A673 (cell line): ENCODE results near the gene IPMK. TPM values are rescaled to one million over a fixed set of nuclear protein-coding genes. Genes with fewer than 3 reads are reported as not detected.

Experiments used
- BruUV-seq: library from RNA; stranded (reverse); fragments of 400-500 nt; replicated peaks from 2 replicates; lab custom pipeline; 2021; lab: Mats Ljungman, UMichigan
- CTCF ChIA-PET: fragments of 300-600 bp; sonication (Branson Sonifier 250); formaldehyde crosslinking; loops from one replicate; lab custom pipeline; 2022; ENCODE audit warnings: antibody characterized with exemption; lab: Charles Lee
- POLR2A ChIA-PET: fragments of 300-600 bp; sonication (Branson Sonifier 250); formaldehyde crosslinking; loops from one replicate; lab custom pipeline; 2022; ENCODE audit warnings: antibody characterized with exemption; ENCODE audit not compliant: low non-redundant PET; lab: Charles Lee
- DNase-seq: peaks from one replicate; pipeline ENCODE4 v3.0.0-alpha.2; 2015; ENCODE audit warnings: low spot score
- H3K27ac ChIP-seq: fragments of 200-600 bp; sonication (generic); 2 replicates; pipeline ENCODE4 v1.5.1; 2016; ENCODE audit warnings: mixed run types, low read depth, mild to moderate bottlenecking, mixed read lengths, antibody characterized with exemption, low read length; ENCODE audit not compliant: poor library complexity, severe bottlenecking
- H3K27me3 ChIP-seq: fragments of 200-600 bp; sonication (generic); replicated peaks from 2 replicates; pipeline ENCODE4 v1.6.1; 2017; ENCODE audit warnings: mixed run types, low read depth, mild to moderate bottlenecking, mixed read lengths, antibody characterized with exemption, low read length; ENCODE audit not compliant: insufficient read depth, poor library complexity
- H3K36me3 ChIP-seq: fragments of 200-600 bp; sonication (generic); 2 replicates; pipeline ENCODE4 v1.6.1; 2016; ENCODE audit warnings: mixed run types, mild to moderate bottlenecking, mixed read lengths, antibody characterized with exemption, low read length; ENCODE audit not compliant: insufficient read depth, poor library complexity, severe bottlenecking
- H3K4me1 ChIP-seq: fragments of 200-600 bp; sonication (generic); 2 replicates; pipeline ENCODE4 v1.6.1; 2017; ENCODE audit warnings: mixed run types, mild to moderate bottlenecking, mixed read lengths, antibody characterized with exemption, low read length; ENCODE audit not compliant: insufficient read depth, poor library complexity, severe bottlenecking
- H3K4me3 ChIP-seq: fragments of 200-600 bp; sonication (generic); 2 replicates; pipeline ENCODE4 v1.5.1; 2016; ENCODE audit warnings: low read depth, mixed run types, mild to moderate bottlenecking, mixed read lengths, low read length; ENCODE audit not compliant: poor library complexity, severe bottlenecking
- H3K9me3 ChIP-seq: fragments of 200-600 bp; sonication (generic); 2 replicates; pipeline ENCODE4 v1.6.1; 2016; ENCODE audit warnings: mixed run types, low read depth, mild to moderate bottlenecking, mixed read lengths, antibody characterized with exemption, low read length; ENCODE audit not compliant: poor library complexity, severe bottlenecking
- CTCF ChIP-seq: fragments of 300-800, 200-600 bp; sonication (generic); conservative IDR thresholded peaks from 2 replicates; pipeline ENCODE4 v1.5.1; 2017; ENCODE audit warnings: low read depth, mild to moderate bottlenecking, antibody characterized with exemption, low read length, moderate library complexity, mixed read lengths
- EZH2 ChIP-seq: fragments of 200-600 bp; sonication (generic); IDR thresholded peaks from 2 replicates; pipeline ENCODE4 v1.6.1; 2017; ENCODE audit warnings: borderline replicate concordance, low read depth, mild to moderate bottlenecking, mixed read lengths, antibody characterized with exemption, low read length; ENCODE audit not compliant: poor library complexity, severe bottlenecking
- intact Hi-C: fragments of 100-400 bp; cut with micrococcal nuclease; formaldehyde crosslinking; loops from one replicate; pipeline ENCODE4 v1.10.0; 2022; ENCODE audit not compliant: unreplicated experiment
- total RNA-seq: library from RNA; stranded (reverse); gene quantifications from 2 replicates; pipeline ENCODE4 v1.2.3, GENCODE V29; 2021

Gene IPMK
- total RNA-seq, 1 experiment from 2014 or later = 8.2 TPM

- Histone ChIP-seq H3K36me3 (no peaks in the 10 kb centered on the region), H3K4me3 (no peak overlapping the region), H3K9me3 (no peaks in the 10 kb centered on the region), H3K27ac (no peak overlapping the region), H3K27me3 (no peaks in the 10 kb centered on the region), H3K4me1 (peaks cover 8% of the 10 kb centered on the region)
- TF ChIP-seq CTCF = no peak
- no peak for TF ChIP-seq EZH2
- intact Hi-C loops = no loop called here
- no TSS peak for BruUV-seq
- ChIA-PET CTCF (no interaction called here), POLR2A (no interaction called here)
- DNase-seq = no peak
Observed at GRCh38 chr10:58174831-58175230, 92.9 kb downstream of the IPMK start.

GRCh38 chr10:58173391-58173790 lies 94.3 kb downstream of the IPMK start:
- no TSS peak for BruUV-seq
- ChIA-PET CTCF (no interaction called here), POLR2A (no interaction called here)
- H3K36me3 ChIP-seq = no peaks in the 10 kb centered on the region
- intact Hi-C loops = no loop called here
- H3K27ac ChIP-seq = no peak overlapping the region
- H3K27me3 ChIP-seq = no peaks in the 10 kb centered on the region
- peaks cover 8% of the 10 kb centered on the region for H3K4me1 ChIP-seq
- no peak overlapping the region for H3K4me3 ChIP-seq
- H3K9me3 ChIP-seq = no peaks in the 10 kb centered on the region
- TF ChIP-seq EZH2 (no peak), CTCF (no peak)
- no peak for DNase-seq

- Histone ChIP-seq H3K27ac (no peak overlapping the region), H3K27me3 (no peaks in the 10 kb centered on the region), H3K36me3 (no peaks in the 10 kb centered on the region), H3K9me3 (no peaks in the 10 kb centered on the region), H3K4me1 (peaks cover 8% of the 10 kb centered on the region), H3K4me3 (no peak overlapping the region)
- POLR2A ChIA-PET = no interaction called here
- intact Hi-C loops = no loop called here
- no peak for DNase-seq
- CTCF ChIA-PET = no interaction called here
- no TSS peak for BruUV-seq
- TF ChIP-seq EZH2 (no peak), CTCF (no peak)
Observed at GRCh38 chr10:58171146-58171545, 96.5 kb downstream of the IPMK start.
